ENCODE measurements around the gene IFT88. TPM values are rescaled to one million over a fixed set of nuclear protein-coding genes. Genes with fewer than 3 reads are reported as not detected.

Gene IFT88
- total RNA-seq, 1 donor from 2014 or later: 5.8 TPM

DNA sequence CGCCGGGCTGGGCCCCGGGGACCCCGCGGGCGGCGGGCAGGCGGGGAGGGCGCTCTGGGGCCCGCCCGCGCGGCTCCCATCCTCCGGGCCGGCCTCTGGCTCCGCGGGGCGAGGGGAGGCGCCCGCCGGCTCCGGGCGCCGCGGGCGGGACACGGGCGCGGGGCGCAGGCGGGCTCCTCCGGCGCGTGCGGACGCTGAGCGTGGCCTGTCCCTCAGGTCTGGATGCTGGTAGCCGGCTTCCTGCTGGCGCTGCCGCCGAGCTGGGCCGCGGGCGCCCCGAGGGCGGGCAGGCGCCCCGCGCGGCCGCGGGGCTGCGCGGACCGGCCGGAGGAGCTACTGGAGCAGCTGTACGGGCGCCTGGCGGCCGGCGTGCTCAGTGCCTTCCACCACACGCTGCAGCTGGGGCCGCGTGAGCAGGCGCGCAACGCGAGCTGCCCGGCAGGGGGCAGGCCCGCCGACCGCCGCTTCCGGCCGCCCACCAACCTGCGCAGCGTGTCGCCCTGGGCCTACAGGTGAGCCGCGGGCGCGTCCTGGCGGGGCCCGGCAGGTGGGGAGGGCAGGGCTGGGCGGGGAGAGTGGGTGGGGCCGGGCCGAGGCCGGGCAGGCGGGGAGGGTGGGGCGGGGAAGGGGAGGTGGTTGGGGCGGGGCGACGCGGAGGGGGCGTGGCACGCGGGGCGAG, 137.0 kb downstream of the IFT88 start:
- intact Hi-C loops (cut with DNase I): loop anchor here (5.0 kb wide), 1 partner anchor 507 kb away; no protein-coding TSS in a partner anchor
- DNase-seq (ENCODE audit: missing footprints) (peak; percentile 87), ATAC-seq (peak; percentile 93)

DNA sequence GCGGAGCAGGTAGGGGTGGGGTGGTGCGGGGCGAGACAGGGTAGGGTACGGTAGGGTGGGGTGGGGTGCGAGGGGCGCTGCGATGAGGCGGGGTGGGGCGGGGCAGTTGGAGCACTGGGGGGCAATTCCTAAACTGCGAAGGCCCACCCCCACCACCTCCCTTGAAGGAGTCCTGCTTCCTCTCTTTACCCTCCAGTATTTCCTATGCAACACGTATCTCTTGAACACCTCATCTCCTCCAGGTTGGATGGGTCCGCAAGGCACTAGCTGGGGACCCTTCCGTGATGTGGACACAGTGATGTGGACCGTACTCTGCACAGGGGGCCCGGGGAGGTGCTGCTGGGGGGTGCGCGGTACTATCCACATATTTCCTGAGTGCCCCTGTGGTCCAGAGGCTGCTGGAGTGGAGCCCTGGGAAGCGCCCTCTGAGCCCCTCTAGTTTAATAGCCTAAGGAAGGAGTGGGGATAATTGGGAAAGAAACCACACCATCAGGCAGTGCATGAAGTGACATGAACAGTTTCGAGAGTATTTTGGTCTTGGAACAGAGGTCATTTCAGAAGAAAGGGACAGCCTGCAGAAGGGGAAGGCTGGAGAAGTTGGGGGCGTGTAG, 137.6 kb downstream of the IFT88 start:
- DNase-seq (ENCODE audit: missing footprints) (no peak), ATAC-seq (peak; percentile 27)

GRCh38 chr13:20706661-20707060, 139.7 kb downstream of the IFT88 start:
- no peak for ATAC-seq
- DNase-seq (ENCODE audit: missing footprints): no peak
- intact Hi-C loops (cut with DNase I): no loop called here

More for the DNA sequence above, 137.6 kb downstream of the IFT88 start:
- intact Hi-C loops (cut with DNase I): loop anchor here (5.0 kb wide), 1 partner anchor 507 kb away; no protein-coding TSS in a partner anchor

DNA sequence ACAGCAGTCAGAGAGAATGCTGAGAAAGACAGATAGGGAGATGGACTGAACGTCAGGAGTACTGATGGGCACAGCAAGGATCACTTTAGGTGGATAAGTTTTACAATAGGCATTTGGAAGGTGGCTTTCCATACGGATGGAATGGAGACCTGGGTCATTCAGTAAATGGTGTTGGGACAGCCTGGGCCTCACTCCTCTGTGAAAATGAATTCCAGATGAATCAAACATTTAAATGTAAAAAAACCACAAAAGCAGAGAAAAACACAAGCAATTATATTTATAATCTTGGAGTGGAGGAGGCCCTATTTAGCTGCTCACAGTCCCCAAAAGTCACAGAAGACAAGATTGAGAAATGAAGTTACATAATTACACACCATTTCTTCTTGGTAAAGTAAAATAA, 141.3 kb downstream of the IFT88 start:
- ATAC-seq (no peak), DNase-seq (ENCODE audit: missing footprints) (no peak)
- intact Hi-C loops (cut with DNase I): no loop called here

- DNase-seq (ENCODE audit: missing footprints) (no peak), ATAC-seq (no peak)
- intact Hi-C loops (cut with DNase I): no loop called here
Measured at GRCh38 chr13:20709369-20709768, 142.4 kb downstream of the IFT88 start.

DNA sequence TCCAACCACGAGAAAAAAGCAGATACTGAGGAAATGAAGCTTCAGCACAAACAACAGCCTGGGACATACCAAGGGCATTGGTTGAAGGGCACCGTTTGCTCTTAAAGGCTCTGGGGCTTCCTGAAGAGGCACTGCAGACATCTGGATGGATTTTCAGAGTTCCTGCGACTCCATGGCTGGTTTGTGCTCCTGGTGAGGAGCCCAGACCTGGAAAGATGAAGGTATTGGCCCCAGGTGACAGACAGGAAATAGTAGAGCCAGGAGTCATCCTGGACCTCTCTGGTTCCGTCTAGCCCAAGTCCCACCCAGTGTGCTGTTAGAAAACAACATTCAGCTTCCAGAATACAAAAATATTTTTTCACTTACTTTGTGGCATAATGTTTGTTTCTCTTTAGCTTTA, 142.8 kb downstream of the IFT88 start:
- ATAC-seq: no peak
- intact Hi-C loops (cut with DNase I): loop anchor here (5.0 to 10.0 kb wide), 4 partner anchors 63 to 218 kb away; partner anchors contain the start of genes EEF1AKMT1 and XPO4
- DNase-seq (ENCODE audit: missing footprints): no peak

DNA sequence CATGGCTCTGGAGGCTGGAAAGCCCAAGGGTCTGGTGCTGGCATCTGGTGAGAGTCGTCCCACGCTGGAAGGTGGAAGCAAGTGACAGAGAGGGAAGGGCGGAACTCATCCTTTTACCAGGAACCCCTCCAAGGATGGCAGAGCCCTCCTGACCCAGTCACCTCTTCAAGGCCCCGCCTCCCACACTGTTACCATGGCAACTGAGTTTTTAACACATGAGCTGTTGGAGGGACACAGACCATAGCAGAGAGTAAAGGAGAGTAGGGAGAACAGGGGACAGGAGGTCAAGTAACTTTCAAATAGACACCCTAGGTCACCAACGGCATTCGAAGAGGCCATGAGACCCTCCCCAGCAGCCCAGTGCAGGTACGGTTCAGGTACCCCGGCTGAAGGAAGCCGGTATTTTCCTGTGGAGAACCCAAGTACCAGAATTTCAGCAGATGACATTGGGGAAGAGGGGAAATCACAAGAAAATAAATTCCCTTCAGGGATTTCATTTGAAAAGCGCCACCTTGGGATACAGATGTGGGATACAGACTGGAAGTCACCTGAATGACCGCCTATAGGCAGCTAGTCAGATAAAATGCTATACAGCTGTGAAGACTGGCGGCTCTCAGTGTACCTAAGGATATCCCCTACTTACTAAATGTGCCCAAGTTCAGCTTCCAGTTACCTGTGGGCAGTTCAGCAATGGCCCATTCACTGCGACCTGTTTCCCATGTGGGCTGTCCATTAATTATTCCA, 144.5 kb downstream of the IFT88 start:
- DNase-seq (ENCODE audit: missing footprints) (no peak), ATAC-seq (no peak)
- intact Hi-C loops (cut with DNase I): loop anchor here (2.0 to 10.0 kb wide), 6 partner anchors 61 to 217 kb away; partner anchors contain the start of genes EEF1AKMT1 and XPO4

- no peak for ATAC-seq
- DNase-seq (ENCODE audit: missing footprints): no peak
- intact Hi-C loops (cut with DNase I): loop anchor here (2.0 to 10.0 kb wide), 6 partner anchors 59 to 218 kb away; partner anchors contain the start of genes EEF1AKMT1 and XPO4
Measured at GRCh38 chr13:20713014-20713376, 146.0 kb downstream of the IFT88 start.

GRCh38 chr13:20713751-20714150, 146.8 kb downstream of the IFT88 start:
- ATAC-seq: no peak
- DNase-seq (ENCODE audit: missing footprints): no peak
- intact Hi-C loops (cut with DNase I): loop anchor here (2.0 to 10.0 kb wide), 6 partner anchors 59 to 219 kb away; partner anchors contain the start of genes EEF1AKMT1 and XPO4

DNA sequence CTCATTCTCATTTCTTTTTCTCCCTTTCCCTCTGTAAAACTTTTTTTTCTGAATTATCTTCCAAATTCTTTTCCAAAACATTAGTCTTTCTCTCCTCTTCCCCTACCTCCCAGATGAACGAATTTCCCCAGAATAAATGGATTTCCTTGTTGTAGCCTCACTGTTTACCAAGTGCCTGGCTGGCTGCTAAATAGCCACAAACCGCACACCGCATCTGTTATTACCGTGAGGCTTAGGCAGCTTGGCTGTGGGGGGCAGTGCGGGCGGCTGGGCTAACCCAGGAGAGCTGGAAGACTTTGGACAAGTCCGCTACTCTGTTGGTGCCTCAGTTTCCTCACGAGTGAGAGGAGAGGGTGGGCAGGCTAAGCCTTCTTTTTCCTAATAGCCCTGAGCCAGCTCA, 147.2 kb downstream of the IFT88 start:
- no peak for ATAC-seq
- intact Hi-C loops (cut with DNase I): loop anchor here (5.0 to 10.0 kb wide), 4 partner anchors 58 to 219 kb away; partner anchors contain the start of genes EEF1AKMT1 and XPO4
- DNase-seq (ENCODE audit: missing footprints): no peak

GRCh38 chr13:20714563-20715329, 147.8 kb downstream of the IFT88 start:
- intact Hi-C loops (cut with DNase I): loop anchor here (5.0 to 10.0 kb wide), 4 partner anchors 58 to 220 kb away; partner anchors contain the start of genes EEF1AKMT1 and XPO4
- peak; percentile 86 for ATAC-seq
- peak; percentile 73 for DNase-seq (ENCODE audit: missing footprints)

DNA sequence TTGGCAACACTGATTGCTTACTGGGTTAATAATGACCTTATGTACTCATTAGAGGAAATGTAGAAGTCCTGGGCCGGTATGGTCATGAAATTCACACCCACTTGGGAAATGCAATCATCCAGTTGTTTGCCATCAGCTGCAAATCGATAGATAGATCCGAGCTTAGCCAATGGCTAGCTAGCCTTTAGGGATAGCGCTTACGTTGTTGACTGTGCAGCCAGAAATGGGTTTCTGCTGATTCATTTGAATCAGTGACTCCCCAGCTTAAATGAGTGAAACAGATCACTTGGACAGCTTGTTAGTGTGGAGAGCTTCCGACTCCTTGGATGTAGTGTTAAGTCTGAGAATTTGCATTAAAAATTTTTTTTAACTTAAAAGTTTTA, 148.4 kb downstream of the IFT88 start:
- ATAC-seq (peak; percentile 14), DNase-seq (ENCODE audit: missing footprints) (no peak)
- intact Hi-C loops (cut with DNase I): loop anchor here (10.0 kb wide), 2 partner anchors 189 to 221 kb away; partner anchors contain the start of gene XPO4

DNA sequence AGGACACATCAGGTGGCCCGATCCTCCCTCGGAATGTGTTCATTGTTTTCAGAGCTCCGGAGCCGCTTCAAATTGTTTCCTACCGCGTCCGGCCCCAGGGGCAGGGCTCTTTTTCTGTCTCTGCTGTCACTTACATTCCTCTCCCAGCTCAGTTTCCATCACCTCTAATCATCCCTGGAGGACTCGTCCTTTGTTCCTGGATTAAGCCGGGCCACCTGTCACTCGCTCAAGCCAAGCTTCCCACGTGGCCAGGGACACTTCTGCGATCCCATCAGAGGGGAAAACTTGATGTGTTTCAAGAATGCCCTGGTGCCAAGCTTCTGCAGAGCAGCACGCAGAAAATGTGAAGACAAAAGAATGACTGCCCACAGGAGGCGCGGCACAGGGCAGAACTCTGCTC, 150.0 kb downstream of the IFT88 start:
- ATAC-seq (no peak), DNase-seq (ENCODE audit: missing footprints) (no peak)
- intact Hi-C loops (cut with DNase I): loop anchor here (10.0 kb wide), 2 partner anchors 188 to 222 kb away; partner anchors contain the start of gene XPO4

- ATAC-seq: no peak
- DNase-seq (ENCODE audit: missing footprints): no peak
- intact Hi-C loops (cut with DNase I): loop anchor here (10.0 kb wide), 2 partner anchors 187 to 223 kb away; partner anchors contain the start of gene XPO4
Measured at GRCh38 chr13:20717581-20718542, 150.9 kb downstream of the IFT88 start.

DNA sequence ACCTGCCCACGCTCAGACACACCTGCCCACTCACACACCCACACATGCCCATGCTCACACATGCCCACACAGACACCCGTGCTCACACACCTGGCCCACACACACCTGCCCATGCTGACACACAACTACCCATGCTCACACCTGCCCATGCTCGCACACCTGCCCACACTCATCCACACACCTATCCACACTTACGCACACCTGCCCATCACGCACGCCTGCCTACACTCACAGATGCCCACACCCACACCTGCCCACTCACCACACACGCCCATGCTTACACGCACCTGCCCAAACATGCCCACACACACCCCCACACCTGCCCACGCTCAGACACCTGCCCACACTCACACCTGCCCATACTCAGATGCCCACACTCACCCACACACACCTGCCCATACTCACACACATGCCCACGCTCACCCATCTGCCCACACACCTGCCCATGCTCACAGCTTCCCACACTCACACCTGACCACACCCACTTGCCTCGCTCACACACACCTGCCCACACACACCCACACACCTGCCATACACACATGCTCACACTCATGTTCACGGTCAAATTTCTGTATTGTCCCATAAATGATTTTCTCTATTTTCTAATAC, 152.1 kb downstream of the IFT88 start:
- ATAC-seq: no peak
- DNase-seq (ENCODE audit: missing footprints): no peak
- intact Hi-C loops (cut with DNase I): loop anchor here (10.0 kb wide), 2 partner anchors 186 to 224 kb away; partner anchors contain the start of gene XPO4

DNA sequence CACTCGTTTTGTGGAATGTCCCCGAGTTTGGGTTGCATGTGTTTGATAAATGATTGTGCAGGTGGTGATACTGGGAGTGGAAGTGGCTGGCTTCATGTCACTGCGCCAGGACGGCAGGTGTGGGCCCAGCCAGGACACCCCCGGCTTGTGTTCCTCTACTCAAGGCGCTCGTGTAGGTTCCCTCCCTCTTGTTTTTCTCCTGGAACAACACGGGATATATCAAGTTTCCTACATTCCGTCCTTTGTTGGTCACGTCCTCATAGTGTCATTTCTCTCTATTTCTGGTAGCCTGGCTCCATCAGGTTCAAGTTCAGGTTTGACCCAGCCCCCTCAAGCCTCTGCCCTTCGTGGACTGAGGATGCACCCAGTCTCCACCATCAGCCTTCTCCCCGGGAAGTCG, 152.8 kb downstream of the IFT88 start:
- intact Hi-C loops (cut with DNase I): loop anchor here (10.0 kb wide), 2 partner anchors 185 to 225 kb away; partner anchors contain the start of gene XPO4
- ATAC-seq (no peak), DNase-seq (ENCODE audit: missing footprints) (no peak)

GRCh38 chr13:20720499-20720898, 153.5 kb downstream of the IFT88 start:
- ATAC-seq (no peak), DNase-seq (ENCODE audit: missing footprints) (no peak)
- intact Hi-C loops (cut with DNase I): no loop called here

All from Right ventricle myocardium inferior (tissue), 1 donor.